ENCODE data around the gene APOB.

Gene APOB

DNA sequence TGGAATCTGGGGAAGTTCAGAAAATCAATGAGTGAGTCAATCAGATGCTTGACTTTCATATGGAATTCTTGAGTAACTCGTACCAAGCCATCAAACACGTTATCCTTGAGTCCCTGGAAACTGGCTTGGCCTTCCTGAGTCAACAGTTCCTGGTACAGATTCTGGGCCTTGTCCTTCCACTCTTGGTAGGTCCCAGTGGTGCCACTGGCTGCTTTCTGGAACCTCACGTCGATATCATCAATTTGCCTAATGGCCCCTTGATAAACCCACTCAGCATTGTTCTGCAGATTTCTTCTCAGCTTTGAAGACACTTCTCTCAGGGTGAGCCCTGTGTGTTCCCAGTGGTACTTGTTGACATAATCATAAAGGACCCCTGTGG is 41.1 kb downstream of the APOB start:
- no peak for DNase-seq (ENCODE audit: low spot score)

DNA sequence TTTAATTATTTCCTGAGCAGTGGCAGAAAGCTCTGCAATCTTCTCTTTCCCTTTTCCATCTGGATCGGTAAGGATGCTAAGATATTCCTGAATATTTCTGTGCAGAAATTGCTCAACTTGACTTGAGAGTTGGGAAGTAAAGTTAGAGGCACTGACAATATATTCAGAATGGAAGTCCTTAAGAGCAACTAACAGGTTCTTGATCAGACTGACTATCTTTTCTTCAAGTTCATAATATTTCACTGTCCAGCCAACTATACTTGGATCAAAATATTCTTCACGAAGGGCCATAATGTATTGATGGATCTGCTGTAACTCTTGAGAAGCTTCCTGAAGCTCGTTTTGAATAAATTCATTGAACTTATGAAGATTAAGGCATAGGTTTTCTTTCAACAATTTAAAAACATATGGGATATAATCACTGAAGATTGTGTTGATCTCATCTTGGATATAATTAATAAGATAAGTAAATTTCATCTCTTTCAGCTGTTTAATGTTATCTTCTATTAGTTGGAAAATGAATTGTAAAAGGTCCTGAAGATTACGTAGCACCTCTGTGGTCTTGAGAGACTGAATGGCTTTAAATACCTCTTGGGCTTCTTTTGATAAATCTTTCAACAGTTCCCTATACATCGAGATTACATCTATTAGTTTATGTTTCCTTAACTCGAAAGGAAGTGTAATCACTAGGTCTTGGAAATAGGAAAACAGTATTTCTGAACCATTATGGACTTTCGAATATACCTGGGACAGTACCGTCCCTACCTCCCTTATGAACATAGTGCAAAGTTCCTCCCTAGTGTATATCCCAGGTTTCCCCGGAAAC is 41.7 kb downstream of the APOB start:
- no peak for DNase-seq (ENCODE audit: low spot score)

DNA sequence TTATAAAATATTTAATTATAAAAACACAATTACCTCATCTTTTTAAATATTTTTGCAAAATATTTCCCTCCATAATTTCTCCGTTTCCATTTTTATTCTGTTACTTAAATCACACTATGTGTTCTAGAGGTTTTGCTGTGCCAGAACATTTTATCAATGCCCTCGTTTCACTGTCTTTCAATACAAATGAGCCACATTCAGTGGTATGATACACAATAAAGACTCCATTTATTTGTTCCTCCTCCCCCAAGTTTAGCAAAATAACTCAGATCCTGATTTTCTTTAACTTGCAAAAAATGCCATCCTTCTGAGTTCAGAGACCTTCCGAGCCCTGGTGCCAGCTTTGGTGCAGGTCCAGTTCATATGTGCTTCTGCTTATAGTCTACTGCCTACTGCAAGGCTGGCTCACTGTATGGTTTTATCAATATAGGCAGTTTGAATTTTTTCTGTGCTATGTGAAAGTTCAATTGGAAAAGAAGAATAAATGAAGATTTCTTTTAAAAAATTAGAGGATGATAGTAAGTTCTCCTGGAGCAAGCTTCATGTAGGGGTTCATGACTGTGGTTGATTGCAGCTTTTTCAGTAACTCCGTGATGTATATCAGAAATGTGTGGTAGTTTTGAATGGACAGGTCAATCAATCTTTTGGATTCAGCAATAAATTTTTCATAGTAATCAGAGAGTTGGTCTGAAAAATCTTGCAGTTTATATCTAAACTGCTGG is 42.5 kb downstream of the APOB start:
- no peak for DNase-seq (ENCODE audit: low spot score)

DNA sequence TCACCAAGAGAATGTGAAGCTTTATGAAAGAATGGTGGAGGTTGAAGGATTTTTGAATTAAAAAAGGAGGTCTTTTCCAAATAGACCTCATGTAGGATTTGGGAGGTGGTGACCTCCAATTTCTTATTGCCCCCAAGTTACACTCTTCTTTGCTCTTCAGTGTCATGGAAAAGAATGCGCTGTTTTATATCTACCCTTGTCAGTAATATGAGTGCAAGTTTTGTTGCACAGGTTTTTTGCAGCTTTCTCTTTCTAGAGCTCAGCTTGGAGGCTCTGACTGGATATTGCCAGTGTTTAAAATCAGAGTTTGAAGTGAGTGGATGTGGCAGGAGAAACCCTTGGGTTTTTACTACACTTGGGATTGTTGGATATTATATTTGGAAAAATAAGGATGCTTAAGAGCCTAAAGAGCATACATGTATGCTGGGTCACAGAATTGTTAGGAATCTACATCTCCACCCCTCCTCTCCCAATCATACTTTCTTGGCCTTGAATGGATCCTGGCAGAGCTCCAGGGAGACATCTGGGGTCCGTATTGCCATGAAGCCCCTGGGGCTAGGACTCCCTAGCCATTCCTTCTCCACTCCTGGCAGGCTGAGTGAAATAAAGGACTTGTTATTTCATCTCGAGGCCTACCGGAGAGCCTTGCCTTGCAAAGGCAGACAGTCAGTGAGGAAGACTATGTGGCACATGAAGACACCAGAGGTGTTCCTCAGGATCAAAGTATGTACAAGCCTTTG is 43.8 kb downstream of the APOB start:
- DNase-seq (ENCODE audit: low spot score), result no peak

DNA sequence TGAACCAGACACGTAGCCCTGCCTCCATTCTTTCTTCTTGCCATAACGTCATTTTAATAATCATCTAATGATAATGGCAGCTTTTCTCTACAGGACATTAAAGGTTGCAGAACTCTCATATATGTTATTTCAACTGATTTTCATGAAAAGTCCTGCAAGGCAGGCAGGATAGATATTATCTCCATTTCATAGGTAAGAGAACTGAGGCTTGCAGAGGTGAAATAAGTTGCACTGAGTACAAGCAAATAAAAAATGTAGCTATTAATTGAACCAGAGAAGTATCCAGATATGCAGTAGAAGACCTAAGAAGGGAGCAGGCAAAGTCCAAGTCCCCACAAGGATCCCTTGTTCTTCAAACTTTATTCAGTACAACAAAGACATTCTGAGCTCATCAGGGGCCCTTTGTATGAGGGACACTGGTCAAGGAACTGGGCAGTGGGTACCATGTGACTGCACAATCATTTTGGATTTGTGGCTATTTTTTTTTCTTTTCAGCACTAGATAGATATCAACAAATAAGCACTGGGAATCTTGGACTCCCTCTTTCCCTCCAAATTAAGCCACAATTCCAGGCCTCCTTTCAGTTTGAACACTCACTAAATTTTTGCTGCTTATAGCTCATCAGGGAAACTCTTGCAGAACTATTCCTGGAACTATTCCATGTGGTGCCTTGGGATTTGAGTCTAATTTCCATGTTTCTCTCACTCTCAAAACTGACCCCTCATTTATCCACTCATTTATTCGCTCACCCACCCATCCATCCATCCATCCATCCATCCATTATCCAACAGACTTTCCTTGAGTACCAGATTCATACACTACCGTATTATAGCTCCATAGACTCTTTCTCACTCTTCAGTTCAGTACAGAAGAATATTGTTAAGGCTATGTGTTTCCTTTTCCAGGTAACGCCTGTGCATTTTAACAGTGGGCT is 44.6 kb downstream of the APOB start:
- no peak for DNase-seq (ENCODE audit: low spot score)

DNA sequence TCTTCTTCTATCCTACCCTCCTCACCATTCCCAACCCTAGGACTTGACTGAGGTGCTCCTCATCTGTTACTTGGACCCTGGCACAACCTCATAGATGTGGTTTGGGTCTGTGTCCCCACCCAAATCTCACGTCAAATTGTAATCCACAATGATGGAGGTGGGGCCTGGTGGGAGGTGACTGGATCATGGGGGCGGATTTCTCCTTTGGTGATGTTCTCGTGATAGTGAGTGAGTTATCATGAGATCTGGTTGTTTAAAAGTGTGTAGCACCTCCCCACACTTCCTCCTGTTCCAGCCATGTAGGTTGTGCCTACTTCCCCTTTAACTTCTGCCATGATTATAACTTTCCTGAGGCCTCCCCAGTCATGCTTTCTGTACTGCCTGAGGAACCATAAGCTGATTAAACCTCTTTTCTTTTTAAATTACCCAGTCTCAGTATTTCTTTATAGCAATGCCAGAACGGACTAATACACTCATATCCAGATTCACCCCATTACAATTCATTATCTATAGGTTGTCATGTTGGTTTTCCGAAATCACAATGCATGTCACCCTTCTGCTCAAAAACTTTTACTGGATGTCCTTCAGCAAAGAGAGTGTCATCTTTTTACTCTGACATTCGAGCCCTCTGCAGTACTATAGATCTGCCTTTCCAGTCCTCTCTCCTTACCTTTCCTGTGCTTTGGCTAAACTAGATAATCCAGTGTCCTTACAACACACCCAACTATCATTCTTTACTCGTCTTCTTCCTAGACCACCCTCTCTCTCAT is 45.7 kb downstream of the APOB start:
- DNase-seq (ENCODE audit: low spot score), result no peak

DNA sequence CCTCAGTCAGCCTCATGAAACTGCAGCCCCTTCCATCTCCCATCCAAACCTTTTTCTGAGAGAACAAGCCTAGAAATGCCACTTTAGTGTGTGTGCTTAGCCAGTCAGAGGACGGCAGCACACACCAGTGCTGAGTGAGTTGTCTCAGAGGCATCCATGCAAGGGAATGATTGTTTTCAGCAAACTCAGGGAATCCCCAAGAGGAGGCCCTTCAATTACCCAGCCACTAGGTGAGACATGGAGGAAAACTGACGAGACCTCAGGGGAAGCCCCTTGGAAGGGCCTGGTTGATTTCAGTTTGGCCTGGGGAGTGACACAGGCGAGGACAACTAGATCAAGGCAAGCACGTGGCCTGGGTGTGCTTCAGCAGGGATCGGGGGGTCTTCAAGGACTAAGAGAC is 49.7 kb downstream of the APOB start:
- no peak for DNase-seq (ENCODE audit: low spot score)

DNA sequence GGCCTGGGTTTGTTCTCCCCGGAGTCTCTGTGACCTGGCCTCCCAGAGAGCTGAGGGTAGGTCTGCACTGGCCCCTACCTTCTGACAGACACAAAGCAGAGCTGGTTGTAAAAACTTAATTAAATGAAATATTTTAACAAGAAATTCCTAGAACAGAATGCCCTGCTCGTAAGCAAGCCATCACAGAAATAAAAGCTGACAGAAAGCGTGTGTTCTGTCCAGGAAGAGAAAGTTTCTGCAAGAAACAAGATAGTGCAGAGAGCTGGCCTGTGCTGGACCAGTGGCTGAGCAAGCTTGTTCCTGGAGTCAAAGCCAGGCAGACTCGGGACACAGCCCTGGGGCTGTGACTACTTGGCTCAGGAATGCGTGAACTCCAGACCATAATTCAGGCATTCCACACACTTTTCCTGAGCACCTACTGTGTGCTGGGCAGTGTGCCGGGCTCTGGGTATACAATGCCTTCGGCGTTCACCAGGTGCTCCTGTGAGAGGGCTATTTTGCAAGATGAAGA is 51.6 kb downstream of the APOB start:
- no peak for DNase-seq (ENCODE audit: low spot score)

DNA sequence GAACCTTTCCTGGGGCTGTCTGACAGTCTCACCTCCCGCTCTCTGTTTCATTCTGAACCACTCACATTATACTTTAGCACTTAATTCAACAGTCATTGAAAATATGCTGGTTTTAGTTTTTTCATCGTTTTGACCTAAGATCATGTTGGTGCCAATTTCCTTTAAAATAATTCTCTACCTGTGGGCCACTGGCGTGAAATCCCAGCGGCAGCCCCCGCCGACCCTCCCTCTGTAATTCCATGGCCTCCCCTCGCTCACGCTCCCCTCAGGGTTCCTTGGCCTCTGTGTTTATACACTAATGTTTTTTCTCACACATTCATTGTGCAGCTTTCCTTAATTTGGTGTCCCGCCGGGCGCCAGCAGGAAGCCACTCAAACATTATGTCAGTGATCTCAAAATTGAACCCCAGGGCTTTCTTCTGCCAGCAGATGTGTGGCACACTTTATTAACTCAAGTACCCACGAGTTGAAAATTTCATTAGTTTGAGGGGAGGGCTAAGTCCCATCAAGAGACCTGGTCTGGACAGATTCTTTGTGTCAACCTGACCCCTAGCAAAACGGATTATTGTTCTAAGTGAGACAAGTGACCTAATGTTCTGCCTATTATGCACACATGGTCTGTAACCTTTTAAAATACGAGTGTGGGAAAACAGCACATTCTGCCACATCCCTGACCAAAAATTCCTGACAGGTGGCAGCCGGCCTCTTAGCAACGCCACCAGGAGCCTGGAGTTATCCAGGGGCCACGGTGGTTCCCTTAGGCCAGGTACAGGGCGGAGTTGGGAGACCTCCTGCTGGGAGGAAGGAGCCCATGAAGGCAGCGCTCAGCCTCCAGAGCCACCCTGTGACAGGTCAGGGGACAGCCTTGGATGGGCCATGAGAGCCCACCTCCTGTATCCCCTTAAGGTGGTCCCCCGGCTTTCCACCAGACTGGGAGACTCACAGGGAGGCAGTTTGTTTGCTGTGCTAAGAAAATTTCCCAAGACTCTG is 53.1 kb downstream of the APOB start:
- DNase-seq (ENCODE audit: low spot score), result no peak

DNA sequence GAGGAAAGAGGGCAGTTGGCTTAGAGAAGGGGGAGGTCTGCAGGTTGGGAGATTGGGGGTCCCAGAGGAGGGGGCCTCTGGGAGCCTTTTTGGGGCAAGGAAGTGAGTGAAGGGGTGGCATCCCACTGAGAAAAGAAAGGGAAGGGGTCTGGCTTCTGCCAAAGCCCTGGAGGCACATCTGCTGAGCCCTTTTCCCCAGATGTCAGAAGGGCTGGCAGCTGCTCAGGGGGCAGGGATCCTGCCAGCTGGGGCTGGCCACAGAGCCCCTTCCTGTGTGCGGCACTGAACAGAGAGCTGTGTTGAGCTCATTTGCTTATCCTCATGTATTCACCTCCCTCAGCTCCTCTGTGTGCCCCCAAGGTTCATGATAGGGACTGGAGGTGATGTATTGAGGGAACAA is 54.5 kb downstream of the APOB start:
- no peak for DNase-seq (ENCODE audit: low spot score)

DNA sequence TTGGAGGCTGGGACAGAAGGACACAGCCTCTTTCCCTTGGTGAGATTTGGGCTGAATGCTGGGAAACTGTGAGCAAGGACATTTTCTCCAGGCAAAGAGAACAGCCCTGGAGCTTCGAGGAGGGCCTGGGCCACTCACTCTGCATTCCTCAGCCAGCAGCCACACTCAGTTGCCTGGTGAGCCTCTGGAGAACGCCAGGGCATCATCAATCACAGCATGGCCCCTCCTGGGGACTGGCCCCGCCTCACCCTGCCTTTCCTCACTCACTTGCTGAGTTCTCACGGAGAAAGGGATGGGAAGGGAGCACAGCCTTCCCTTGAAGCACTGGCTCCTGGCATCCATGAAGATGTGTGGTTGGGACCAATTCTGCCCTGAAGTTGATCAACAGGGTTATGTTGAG is 55.0 kb downstream of the APOB start:
- no peak for DNase-seq (ENCODE audit: low spot score)

DNA sequence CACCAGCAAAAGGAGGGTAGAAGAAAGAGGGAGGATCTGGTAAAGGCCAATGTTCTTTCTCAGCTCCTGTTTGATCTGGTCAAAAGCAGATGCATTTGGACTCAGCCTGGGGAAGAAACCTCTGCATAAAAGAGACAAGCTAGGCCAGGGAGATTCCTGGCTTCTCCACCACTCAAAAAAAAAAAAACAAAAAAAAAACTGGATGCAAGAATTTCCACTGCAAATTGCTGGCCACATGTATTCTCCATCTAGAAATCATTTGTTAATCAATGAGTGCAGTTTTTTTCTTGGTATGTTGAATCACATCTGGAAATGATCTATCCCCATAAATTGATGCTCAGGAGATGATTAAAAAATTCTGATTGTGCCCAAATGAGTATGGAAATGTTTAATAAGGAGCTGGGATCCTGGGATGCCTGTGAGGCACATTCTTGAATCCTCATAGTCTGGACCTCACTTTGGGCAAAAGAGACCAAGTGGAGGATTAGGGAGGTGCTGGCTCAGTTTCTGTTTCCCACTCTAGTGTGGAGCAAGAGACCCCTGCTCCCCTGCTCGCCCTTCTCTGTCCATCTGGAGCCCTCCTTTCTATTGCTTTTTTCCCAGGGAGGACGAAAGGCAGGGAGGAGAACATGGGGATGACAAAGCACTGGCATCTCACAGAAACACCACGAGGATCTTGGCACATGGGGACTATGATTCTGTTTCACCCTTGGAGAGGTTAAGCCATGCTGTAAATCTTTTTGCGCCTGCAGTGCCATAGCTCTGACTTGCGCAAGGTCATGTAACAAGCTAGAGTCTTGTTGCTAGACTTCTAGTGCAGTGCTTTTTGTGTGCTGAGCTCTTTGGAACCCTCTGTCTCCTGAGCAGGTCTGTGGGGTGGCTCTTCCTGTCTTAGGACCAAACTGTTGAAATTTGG is 57.6 kb downstream of the APOB start:
- DNase-seq (ENCODE audit: low spot score), result no peak

DNA sequence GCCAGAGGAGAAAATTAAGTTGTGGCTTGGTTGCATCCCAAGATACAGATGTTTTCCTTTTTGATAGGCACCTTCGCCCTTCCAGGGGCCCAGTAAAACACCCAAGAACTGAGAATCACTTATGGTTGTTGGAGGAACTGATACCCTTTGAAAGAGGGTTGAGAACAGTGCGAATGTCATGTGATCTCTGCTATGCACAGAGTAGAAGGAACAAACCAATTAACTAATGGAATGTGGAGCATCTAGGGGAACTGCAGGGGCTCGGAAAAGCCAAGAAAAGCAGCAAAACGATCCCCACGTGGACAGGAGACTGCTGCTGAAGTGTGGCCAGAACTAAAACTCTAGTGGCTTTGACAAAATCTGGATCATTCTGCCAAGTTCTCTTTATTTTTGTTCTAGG is 58.8 kb downstream of the APOB start:
- no peak for DNase-seq (ENCODE audit: low spot score)

DNA sequence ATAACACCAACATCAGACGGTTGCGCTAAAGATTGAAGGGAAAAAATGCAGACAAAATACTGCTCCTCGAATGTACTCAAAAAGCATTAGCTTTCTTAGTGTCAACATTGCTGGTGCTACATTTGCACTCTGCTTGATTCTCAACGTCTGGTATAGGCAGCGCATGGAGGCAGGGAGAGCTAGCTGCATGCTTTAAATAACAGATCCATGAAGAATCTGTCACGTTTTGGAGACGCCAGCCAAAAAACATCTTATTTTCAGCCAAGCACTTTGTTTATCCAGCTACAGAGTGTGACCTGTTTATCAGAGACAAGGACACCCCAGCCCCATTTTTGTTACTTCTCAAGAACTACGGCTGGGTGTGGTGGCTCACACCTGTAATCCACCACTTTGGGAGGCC is 59.5 kb downstream of the APOB start:
- no peak for DNase-seq (ENCODE audit: low spot score)

DNA sequence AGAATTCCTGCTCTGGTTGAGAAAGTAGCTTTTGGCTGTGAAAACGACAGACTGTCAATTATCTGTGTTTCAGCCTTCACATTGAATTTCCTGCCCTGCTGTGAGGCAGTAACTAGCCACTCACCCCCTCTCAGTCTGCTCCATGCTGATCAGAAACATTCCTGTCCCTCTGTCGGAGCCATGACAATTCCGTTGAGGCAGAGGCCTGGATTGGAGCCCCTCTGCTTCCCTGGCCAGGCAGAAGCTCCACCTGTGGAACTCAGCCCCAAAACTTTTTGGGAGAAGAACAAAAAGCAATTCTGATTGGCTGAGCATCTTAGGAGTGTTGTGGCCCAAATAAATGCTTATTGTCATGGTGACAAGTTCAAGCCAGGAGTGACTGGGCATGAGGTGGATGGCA is 60.0 kb downstream of the APOB start:
- no peak for DNase-seq (ENCODE audit: low spot score)

DNA sequence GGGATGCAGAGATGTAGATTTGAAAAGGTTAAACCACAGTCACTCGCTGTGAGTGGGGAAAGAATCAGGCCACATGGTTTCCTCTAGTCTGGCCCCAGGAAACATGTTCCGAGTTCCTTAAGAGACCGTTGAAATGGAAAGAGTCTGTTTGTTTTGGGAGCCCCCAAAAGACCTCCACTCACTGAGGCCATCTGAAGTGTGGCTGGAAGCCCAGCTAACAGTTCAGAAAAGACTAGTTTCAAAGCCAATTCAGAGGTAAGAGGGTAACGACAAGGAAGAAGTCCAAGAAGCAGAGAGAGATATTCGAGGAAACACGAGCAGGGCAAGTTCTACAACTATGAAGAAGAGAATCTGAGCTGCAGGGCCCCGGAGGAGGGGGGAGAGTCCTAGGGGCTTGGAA is 61.0 kb downstream of the APOB start:
- no peak for DNase-seq (ENCODE audit: low spot score)

DNA sequence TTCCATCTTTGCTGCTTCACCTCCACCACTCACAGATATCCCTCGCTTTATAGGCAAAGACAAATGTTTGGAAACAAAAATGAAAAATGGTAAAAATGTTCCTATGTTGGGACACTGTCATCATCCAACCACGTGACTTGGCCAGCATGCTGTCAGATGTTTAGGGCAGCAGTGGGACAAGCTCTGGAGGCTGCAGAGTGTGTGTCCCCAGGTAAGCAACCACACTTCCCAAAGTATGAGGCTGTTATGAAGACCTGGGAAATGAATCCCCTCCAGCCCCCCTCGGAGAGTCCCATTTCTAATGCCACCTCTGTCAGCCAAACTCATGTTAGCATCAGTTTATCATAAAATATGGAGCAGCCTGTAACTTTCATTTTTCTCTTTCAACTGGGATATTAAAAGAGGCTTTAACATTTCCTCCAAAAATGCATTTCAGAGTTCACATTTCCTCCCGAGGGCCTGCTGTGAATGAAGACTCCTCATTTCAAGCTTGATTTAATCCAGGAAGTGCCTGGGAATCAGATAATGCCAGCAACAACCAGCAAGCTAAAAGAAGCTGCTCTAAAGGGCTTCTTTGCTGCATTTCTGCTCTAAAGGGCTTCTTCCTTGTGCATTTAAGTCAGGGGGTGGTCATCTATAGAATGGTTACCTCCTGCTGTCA is 66.2 kb downstream of the APOB start:
- no peak for DNase-seq (ENCODE audit: low spot score)

DNA sequence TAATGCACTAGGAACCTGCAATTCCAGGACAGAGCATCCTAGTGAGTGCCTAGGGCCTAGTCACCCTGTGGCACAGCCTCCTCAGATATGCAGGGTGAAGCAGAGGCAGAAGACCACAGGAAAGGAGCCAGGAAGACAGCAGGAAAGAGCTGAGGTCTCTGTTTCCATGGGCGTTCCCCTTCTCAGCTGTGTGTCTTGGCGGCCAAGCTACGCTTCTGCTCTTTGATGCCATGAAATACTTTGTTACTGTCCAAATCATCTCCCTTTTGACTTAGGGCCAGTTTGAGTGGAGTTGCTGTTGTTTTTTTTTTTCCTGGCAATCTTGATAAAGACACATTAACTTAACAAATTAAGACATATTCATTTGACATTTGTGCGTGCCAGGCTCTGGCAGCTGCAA is 67.3 kb downstream of the APOB start:
- no peak for DNase-seq (ENCODE audit: low spot score)
